Uterus (tissue), 2 donors: ENCODE results near the gene MYOZ2.

Experiments
- POLR2A ChIP-seq, 2 donors: fragments of 450-650 bp; IDR thresholded peaks; one replicate each; pipeline ENCODE4 v1.6.1; 2016; ENCODE audit warnings: antibody characterized with exemption in 2 of 2, mild to moderate bottlenecking in 1 of 2, moderate library complexity in 1 of 2
- TF ChIP-seq, protein P1 (sequence below), 4 experiments: fragments of 200-600 bp in 2 of 4; fragments of 450-650 bp in 2 of 4; sonication (generic) in 2 of 4; IDR thresholded peaks; one replicate each; pipeline ENCODE4 v1.5.1; 2016 to 2019; ENCODE audit warnings: antibody characterized with exemption in 4 of 4, mild to moderate bottlenecking in 2 of 4, moderate library complexity in 1 of 4

DNA sequence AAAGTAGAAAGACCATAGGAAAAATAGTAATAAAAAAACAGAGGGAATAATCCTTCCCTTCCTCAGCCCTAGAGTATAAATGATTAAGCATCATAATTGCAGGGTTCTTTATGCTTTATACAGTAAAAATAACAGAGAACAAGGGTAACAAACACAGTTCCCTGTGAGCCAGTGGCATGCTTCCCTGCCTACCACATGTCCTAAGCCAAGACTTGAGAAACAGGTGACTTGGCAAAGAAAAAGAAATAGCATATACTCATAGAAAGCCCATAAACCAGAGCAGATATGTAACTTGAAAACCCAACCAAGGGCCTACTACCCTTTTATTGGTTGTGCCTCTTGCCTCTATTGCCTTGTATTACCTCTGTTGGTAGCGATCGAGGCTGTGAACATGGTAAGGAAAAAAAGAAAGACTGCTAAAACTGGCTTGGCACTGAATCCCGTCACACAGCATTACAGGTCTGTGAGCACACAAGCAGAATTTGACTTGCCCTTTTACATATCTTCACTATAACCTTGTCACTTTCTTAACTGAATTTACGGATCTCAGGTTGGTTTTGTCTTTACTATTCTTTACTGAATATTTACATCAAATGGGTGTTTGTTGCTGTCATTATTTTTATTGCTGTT, 30.9 kb upstream of the MYOZ2 start:
- TF ChIP-seq, protein P1, sequence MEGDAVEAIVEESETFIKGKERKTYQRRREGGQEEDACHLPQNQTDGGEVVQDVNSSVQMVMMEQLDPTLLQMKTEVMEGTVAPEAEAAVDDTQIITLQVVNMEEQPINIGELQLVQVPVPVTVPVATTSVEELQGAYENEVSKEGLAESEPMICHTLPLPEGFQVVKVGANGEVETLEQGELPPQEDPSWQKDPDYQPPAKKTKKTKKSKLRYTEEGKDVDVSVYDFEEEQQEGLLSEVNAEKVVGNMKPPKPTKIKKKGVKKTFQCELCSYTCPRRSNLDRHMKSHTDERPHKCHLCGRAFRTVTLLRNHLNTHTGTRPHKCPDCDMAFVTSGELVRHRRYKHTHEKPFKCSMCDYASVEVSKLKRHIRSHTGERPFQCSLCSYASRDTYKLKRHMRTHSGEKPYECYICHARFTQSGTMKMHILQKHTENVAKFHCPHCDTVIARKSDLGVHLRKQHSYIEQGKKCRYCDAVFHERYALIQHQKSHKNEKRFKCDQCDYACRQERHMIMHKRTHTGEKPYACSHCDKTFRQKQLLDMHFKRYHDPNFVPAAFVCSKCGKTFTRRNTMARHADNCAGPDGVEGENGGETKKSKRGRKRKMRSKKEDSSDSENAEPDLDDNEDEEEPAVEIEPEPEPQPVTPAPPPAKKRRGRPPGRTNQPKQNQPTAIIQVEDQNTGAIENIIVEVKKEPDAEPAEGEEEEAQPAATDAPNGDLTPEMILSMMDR (IDR thresholded peaks at IDR 0.05): no peak
- no peak for TF ChIP-seq POLR2A (IDR thresholded peaks at IDR 0.05)
